ENCODE data around the gene SSTR4. TPM values are rescaled to one million over a fixed set of nuclear protein-coding genes. Genes with fewer than 3 reads are reported as not detected.

The SSTR4 gene
- total RNA-seq, 1 experiment from 2014 or later, result not detected

DNA sequence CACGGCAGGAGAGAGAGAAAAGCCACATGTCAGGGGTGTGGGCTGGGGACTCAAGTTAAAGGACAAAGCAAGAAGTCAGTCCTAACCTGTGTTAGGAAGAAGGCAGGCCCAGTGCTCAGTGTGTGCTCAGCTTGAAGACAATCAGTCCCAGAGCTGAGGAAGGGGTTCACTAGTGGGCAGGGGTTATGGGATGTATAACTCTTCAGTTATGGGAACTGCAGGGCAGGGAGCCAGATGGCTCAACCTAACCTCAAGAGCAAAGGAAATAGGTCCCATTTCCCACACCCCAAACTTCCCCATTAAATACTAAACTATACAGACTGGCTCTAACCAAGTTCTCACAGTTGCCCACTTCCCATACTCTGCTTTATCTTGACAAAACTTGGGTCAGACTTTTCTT lies 7.4 kb upstream of the SSTR4 start:
- H3K9ac ChIP-seq (ENCODE audit: low read length), result no peak overlapping the region
- POLR2A ChIA-PET, result no interaction called here
- ATAC-seq (no peak), DNase-seq (ENCODE audit: low read depth, low spot score) (no peak)
- H3K4me1 ChIP-seq (ENCODE audit: control insufficient read depth in 1 of 2, insufficient read depth in 2 of 2, low read length in 2 of 2), result no peaks in the 10 kb centered on the region
- H3K79me2 ChIP-seq (ENCODE audit: insufficient read depth, low read length), result no peaks in the 10 kb centered on the region
- no peaks in the 10 kb centered on the region for H3K9me3 ChIP-seq (ENCODE audit: control insufficient read depth in 1 of 2, insufficient read depth in 1 of 2, low read depth in 1 of 2, low read length in 2 of 2)
- H3K4me3 ChIP-seq (replicated peaks in 1 of 2; ENCODE audit: low read depth in 1 of 2, low read length in 2 of 2), result no peak overlapping the region
- TF ChIP-seq SP1 (IDR thresholded peaks at IDR 0.05; ENCODE audit: low read depth) (no peak), SRF (IDR thresholded peaks at IDR 0.05; ENCODE audit: low read depth) (no peak), EZH2phosphoT487 (IDR thresholded peaks at IDR 0.05; ENCODE audit: borderline replicate concordance) (no peak), CBX3 (IDR thresholded peaks at IDR 0.05; ENCODE audit: low read depth) (no peak), ZNF274 (IDR thresholded peaks at IDR 0.05; ENCODE audit: low read depth, low read length) (no peak), ELF1 (IDR thresholded peaks at IDR 0.05; ENCODE audit: borderline replicate concordance, low read depth) (no peak), FOSL1 (IDR thresholded peaks at IDR 0.05; ENCODE audit: low read depth) (no peak), RAD21 (IDR thresholded peaks at IDR 0.05; ENCODE audit: low read depth) (no peak), TCF7L2 (IDR thresholded peaks at IDR 0.05; ENCODE audit: borderline replicate concordance, extremely low read depth, insufficient read depth, insufficient read length) (no peak)
- no peaks in the 10 kb centered on the region for H3K9me2 ChIP-seq (ENCODE audit: insufficient read depth)
- no peak overlapping the region for H3K4me2 ChIP-seq (ENCODE audit: low read length)
- no TSS peak for BruUV-seq (replicated peaks)
- RAD21 ChIA-PET (ENCODE audit: low non-redundant PET in 1 of 2, low total read pairs in 2 of 2, uncharacterized antibody in 2 of 2, unreplicated experiment in 2 of 2), result no interaction called here
- no peaks in the 10 kb centered on the region for H3K36me3 ChIP-seq (ENCODE audit: control insufficient read depth in 1 of 2, insufficient read depth in 2 of 2, low read length in 2 of 2)
- no peak overlapping the region for H3K27ac ChIP-seq (ENCODE audit: low read depth, low read length)
- peaks cover 18% of the 10 kb centered on the region; the same call in 1 of the 2 replicates for H3K27me3 ChIP-seq (ENCODE audit: insufficient read depth, low read length)
- intact Hi-C loops (cut with micrococcal nuclease), result no loop called here
- no peaks in the 10 kb centered on the region for H4K20me1 ChIP-seq (ENCODE audit: insufficient read depth)
- H2AFZ ChIP-seq (ENCODE audit: low read depth, low read length, poor library complexity, severe bottlenecking), result no peak overlapping the region
- CTCF ChIA-PET, result no interaction called here

DNA sequence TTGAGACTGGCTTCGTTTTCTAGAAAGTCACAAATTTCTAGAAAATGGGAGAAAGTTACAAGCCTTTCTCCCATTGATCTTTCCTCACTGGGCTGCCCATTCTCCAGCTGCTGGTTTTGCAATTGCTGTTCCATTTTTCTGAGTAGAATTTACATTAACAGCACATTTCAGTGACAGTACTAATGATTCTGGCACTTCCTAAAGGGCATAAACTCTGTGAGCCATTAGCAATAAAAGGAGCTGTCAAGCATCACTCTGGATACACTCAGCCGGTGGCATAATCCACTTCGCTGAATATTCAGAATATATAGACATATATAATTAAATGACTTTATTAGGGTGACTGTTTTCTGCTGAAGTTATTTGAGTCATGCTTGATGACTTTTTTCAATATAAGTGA lies 6.7 kb upstream of the SSTR4 start:
- BruUV-seq (replicated peaks), result no TSS peak
- H3K27me3 ChIP-seq (ENCODE audit: insufficient read depth, low read length), result peaks cover 18% of the 10 kb centered on the region; the same call in 1 of the 2 replicates
- H3K9me2 ChIP-seq (ENCODE audit: insufficient read depth), result no peaks in the 10 kb centered on the region
- H2AFZ ChIP-seq (ENCODE audit: low read depth, low read length, poor library complexity, severe bottlenecking), result no peak overlapping the region
- no peak for TF ChIP-seq CEBPB (IDR thresholded peaks at IDR 0.05; ENCODE audit: low read depth)
- no peak for TF ChIP-seq TCF7L2 (IDR thresholded peaks at IDR 0.05; ENCODE audit: borderline replicate concordance, extremely low read depth, insufficient read depth, insufficient read length)
- TF ChIP-seq ZFX (IDR thresholded peaks at IDR 0.05), result no peak
- no peak for TF ChIP-seq SRF (IDR thresholded peaks at IDR 0.05; ENCODE audit: low read depth)
- TF ChIP-seq FOSL1 (IDR thresholded peaks at IDR 0.05; ENCODE audit: low read depth), result no peak
- no peak for TF ChIP-seq MAX (IDR thresholded peaks at IDR 0.05)
- no peak for TF ChIP-seq RAD21 (IDR thresholded peaks at IDR 0.05; ENCODE audit: low read depth)
- no peak for TF ChIP-seq POLR2A (IDR thresholded peaks at IDR 0.05; ENCODE audit: borderline replicate concordance, extremely low read depth, insufficient read depth, insufficient read length)
- TF ChIP-seq, protein P1, sequence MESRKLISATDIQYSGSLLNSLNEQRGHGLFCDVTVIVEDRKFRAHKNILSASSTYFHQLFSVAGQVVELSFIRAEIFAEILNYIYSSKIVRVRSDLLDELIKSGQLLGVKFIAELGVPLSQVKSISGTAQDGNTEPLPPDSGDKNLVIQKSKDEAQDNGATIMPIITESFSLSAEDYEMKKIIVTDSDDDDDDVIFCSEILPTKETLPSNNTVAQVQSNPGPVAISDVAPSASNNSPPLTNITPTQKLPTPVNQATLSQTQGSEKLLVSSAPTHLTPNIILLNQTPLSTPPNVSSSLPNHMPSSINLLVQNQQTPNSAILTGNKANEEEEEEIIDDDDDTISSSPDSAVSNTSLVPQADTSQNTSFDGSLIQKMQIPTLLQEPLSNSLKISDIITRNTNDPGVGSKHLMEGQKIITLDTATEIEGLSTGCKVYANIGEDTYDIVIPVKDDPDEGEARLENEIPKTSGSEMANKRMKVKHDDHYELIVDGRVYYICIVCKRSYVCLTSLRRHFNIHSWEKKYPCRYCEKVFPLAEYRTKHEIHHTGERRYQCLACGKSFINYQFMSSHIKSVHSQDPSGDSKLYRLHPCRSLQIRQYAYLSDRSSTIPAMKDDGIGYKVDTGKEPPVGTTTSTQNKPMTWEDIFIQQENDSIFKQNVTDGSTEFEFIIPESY (IDR thresholded peaks at IDR 0.05; ENCODE audit: extremely low read depth, insufficient replicate concordance, low read length), result no peak
- TF ChIP-seq, protein P2, sequence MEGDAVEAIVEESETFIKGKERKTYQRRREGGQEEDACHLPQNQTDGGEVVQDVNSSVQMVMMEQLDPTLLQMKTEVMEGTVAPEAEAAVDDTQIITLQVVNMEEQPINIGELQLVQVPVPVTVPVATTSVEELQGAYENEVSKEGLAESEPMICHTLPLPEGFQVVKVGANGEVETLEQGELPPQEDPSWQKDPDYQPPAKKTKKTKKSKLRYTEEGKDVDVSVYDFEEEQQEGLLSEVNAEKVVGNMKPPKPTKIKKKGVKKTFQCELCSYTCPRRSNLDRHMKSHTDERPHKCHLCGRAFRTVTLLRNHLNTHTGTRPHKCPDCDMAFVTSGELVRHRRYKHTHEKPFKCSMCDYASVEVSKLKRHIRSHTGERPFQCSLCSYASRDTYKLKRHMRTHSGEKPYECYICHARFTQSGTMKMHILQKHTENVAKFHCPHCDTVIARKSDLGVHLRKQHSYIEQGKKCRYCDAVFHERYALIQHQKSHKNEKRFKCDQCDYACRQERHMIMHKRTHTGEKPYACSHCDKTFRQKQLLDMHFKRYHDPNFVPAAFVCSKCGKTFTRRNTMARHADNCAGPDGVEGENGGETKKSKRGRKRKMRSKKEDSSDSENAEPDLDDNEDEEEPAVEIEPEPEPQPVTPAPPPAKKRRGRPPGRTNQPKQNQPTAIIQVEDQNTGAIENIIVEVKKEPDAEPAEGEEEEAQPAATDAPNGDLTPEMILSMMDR (IDR thresholded peaks at IDR 0.05 in 2 of 3, conservative IDR thresholded peaks at IDR 0.05 in 1 of 3; ENCODE audit: borderline replicate concordance in 1 of 3, insufficient read depth in 1 of 3, low read depth in 2 of 3, low read length in 2 of 3), result no peak
- no peak for TF ChIP-seq CBX3 (IDR thresholded peaks at IDR 0.05; ENCODE audit: low read depth)
- H3K4me1 ChIP-seq (ENCODE audit: control insufficient read depth in 1 of 2, insufficient read depth in 2 of 2, low read length in 2 of 2), result no peaks in the 10 kb centered on the region
- RAD21 ChIA-PET (ENCODE audit: low non-redundant PET in 1 of 2, low total read pairs in 2 of 2, uncharacterized antibody in 2 of 2, unreplicated experiment in 2 of 2), result no interaction called here
- DNase-seq (ENCODE audit: low read depth, low spot score), result no peak
- no peak overlapping the region for H3K4me2 ChIP-seq (ENCODE audit: low read length)
- intact Hi-C loops (cut with micrococcal nuclease), result no loop called here
- H3K9ac ChIP-seq (ENCODE audit: low read length), result no peak overlapping the region
- ATAC-seq, result no peak
- POLR2A ChIA-PET, result no interaction called here
- no peaks in the 10 kb centered on the region for H4K20me1 ChIP-seq (ENCODE audit: insufficient read depth)
- no peak overlapping the region for H3K4me3 ChIP-seq (replicated peaks in 1 of 2; ENCODE audit: low read depth in 1 of 2, low read length in 2 of 2)
- H3K36me3 ChIP-seq (ENCODE audit: control insufficient read depth in 1 of 2, insufficient read depth in 2 of 2, low read length in 2 of 2), result no peaks in the 10 kb centered on the region
- H3K79me2 ChIP-seq (ENCODE audit: insufficient read depth, low read length), result no peaks in the 10 kb centered on the region
- CTCF ChIA-PET, result no interaction called here
- H3K9me3 ChIP-seq (ENCODE audit: control insufficient read depth in 1 of 2, insufficient read depth in 1 of 2, low read depth in 1 of 2, low read length in 2 of 2), result no peaks in the 10 kb centered on the region
- no peak overlapping the region for H3K27ac ChIP-seq (ENCODE audit: low read depth, low read length)

All from HCT116 (cell line).